Activated CD8-positive, alpha-beta memory T cell treated with anti-CD3 and anti-CD28 coated beads, Interleukin-2, amount 50 U/mL, for 48 hours (primary cell): ENCODE results near the gene RPS4Y2.
A peak's percentile ranks its signal among the peaks of the same experiment; 100 is the strongest.

Experiments
- DNase-seq: peaks from one replicate; pipeline ENCODE4 v3.0.0-alpha.2; 2020

Gene RPS4Y2

GRCh38 chrY:20755808-20756207, at the start of gene RPS4Y2:
Gene RPS4Y2 (plus strand): TSS chrY:20756108. CDS start chrY:20756164, 56 bp downstream.
- no peak for DNase-seq

DNA sequence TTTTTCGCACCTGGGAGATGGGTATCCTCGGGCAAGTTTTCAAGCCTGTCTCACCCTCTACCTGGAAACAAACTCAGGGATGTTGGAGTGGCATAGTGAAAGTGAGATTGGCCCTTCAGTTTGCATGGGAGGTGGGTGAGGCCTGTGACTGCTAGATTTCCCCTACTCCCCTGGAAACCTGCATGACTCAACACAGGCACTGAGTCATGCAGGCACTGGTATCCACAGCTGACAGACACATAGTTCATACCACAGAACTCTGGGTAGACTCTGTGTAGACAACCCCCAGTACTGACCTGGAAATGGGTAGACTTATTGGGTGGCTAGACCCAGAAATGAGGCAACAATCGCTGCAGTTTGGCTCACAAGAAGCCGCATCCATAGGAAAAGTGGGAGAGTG, 41.5 kb upstream of the RPS4Y2 start:
- DNase-seq: no peak

DNA sequence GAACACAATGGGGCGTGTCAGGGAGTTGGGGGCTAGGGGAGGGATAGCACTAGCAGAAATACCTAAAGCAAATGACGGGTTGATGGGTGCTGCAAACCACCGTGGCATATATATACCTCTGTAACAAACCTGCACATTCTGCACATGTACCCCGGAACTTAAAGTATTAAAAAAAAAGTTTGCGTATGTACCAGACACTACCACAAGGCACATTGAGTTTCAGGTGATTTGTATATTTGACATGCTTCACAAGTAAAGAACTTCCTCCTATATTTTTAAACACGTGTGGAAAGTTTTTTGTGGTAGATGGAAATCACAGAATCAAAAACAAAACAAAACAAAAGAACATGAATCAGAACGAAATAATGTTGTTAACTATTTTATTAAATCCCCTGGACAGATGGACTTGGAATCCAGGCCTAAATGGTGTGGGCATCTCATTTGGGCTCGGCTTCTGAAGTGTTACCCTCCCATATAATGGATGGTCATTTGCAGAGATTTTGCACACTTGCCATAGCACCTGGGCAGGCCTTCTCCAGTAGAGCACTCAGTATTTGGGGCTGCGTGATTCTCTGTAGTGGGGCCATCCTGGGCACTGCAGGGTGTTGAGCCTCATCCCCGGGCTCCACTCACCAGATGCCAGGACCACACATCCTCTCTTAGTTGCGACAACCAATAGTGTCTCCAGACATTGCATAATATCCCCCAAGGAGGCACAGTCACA, 29.6 kb upstream of the RPS4Y2 start:
- no peak for DNase-seq

- DNase-seq: no peak
Observed at GRCh38 chrY:20735200-20735599, 20.7 kb upstream of the RPS4Y2 start.

- DNase-seq: no peak
Observed at GRCh38 chrY:20739806-20740205, 16.1 kb upstream of the RPS4Y2 start.

GRCh38 chrY:20740609-20741008, 15.3 kb upstream of the RPS4Y2 start:
- DNase-seq: no peak

GRCh38 chrY:20745060-20745459, 10.8 kb upstream of the RPS4Y2 start:
- peak; percentile 52 for DNase-seq

DNA sequence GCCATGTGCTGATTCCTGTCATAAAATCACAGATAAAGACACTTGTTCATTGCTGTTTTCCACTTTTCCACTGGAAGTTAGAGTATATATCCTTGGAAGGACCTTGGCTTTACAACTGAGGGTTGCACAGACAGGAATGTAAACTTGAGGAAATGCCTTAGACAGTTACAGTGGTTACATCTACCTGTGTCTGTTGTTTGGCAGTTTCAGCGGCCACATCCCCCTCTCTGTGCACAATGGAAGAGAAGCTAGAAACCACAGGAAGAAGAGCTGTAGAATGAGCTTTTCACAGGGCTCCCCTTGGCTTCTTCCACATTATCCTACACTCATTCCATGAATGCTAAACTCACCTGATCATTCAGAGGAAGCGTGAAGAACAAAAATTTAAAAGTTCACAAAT, 9.0 kb upstream of the RPS4Y2 start:
- no peak for DNase-seq

DNA sequence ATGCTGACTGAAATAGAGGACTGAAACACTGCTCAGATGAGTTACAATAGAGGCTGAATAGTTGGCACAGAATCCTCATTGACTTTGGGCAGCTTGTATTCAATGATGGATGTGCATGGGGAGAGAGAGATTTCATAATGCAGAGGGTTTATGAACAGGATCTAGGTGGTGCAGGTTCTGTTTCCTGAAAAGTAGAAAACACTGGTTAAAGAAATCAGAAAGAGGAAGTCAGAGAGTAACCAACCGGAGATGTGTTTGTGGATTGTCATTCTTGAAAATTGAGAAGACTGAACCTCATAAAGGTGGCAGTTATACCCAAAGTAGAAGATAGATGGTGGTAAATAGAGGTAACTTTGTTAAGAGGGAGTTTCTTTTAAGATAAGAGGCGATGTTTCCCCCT, 8.0 kb downstream of the RPS4Y2 start:
- DNase-seq: no peak

DNA sequence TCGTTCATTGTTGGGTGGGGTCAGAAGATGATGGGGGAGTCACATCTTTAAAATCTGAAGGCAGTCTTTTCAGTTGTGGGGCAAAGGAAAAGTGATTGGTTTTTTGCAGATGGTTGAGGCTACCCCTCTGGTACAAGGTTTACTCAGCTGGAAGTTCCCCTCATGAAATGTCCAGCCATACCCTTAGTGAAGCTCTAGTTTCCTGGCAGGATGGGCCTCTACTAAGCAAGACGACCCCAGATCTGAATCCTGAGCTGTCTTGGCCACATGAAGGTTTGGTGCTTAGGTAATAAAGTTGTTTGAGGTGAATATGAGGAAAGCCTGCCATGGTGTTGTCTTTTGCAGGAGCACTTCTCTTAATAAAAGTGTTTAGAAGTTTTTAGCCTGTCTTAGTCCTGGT, 9.2 kb downstream of the RPS4Y2 start:
- DNase-seq: no peak

DNA sequence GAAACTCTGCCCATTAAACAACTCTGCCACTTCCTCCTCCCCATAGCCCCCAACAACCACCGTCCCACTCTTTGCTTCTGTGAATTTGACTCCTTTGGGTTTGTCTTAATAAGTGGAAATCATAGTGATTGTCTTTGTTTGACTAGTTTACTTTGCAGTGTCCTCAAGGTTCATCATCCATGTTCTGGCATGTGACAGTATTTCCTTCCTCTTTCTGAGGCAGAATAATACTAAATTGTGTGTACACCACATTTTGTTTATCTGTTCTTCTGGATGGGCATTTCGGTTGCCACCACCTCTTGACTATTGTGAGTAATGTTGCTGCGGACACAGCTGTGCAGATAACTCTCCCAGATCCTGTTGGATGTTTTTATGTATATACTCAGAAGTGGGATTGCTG, 14.8 kb downstream of the RPS4Y2 start:
- no peak for DNase-seq

DNA sequence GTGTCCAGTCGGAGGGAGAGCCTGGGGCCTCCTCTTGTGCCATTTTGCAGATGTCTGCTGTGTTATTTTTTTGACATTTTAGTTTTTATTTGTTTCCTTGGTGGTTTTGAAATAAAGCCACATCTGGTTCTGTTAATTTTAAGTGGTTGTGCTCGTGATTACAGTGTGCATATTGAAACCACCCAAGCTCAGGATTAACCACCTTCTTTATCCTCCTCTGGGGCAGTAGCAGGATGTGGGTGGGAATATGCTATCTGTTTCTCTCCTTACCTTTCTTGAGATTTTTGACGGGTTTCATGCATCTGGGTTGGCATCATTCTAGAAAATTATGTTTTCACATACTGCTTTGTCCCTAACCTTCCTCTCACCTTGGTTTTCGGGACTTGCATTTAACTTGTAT, 20.2 kb downstream of the RPS4Y2 start:
- no peak for DNase-seq

DNA sequence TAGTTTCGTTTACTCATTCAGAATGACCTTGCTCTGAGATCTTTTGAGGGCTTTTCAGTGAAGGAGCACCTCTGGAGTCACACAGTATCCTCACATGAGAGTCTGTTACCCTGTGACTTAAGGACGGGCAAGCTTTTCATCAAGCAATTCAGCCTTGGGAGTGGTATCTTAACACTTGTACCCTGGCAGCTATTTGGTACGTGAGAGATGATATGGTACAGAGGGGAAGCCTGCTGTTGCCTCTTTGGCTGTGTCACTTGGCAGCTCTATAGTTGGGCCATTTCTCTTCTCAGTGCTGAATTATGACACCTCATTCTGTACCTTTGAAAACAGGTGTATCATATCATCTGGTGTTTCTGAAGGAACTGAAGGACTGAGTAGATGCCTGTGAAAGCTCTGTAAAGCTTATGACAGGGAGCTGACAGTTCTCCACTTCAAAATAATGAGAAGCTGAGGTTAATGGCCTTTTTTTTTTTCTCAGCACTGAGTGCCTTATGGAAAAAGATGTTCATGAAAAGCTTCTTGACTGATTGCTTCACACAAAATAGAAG, 24.3 kb downstream of the RPS4Y2 start:
- no peak for DNase-seq

GRCh38 chrY:20780776-20781175, 24.9 kb downstream of the RPS4Y2 start:
- no peak for DNase-seq

DNA sequence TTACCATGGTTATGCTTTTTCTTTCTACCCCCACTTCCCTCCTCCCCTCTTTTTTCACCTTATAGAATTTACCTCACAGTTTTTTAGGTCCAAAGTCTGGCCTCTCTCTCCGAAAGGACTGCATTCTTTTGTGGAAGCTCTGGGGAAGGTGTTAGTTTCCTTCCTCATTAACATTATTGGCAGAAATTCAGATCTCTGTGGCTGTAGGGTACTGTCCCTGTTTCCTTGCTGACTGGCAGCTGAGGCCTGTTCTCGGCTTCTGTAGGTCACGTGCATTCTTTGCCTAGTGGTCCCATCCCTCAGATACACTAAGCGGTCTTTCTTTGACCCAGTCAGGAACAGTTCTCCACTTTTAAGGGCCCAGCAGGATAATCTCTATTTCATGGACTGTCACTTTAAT, 25.5 kb downstream of the RPS4Y2 start:
- DNase-seq: no peak

GRCh38 chrY:20784965-20785364, 29.1 kb downstream of the RPS4Y2 start:
- no peak for DNase-seq

DNA sequence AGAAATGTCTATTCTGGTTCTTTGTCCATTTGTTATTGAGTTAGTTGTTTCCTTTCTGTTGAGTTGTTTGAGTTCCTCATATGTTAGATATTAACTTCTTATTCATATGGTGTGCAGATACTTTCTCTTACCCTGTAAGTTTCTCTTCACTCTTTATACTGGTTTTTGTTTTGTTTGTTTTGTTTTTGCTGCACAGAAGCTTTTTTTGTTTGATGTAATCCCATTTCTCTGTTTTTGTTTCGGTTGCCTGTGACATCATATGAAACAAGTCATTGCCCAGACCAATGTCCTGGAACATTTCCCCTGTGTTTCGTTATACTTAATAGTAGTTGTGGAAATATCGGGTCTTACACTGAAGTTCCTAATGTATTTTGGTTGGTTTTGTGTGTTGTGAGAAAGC, 31.2 kb downstream of the RPS4Y2 start:
- DNase-seq: no peak

GRCh38 chrY:20798351-20799049, 42.6 kb downstream of the RPS4Y2 start:
- DNase-seq: peak; percentile 44

DNA sequence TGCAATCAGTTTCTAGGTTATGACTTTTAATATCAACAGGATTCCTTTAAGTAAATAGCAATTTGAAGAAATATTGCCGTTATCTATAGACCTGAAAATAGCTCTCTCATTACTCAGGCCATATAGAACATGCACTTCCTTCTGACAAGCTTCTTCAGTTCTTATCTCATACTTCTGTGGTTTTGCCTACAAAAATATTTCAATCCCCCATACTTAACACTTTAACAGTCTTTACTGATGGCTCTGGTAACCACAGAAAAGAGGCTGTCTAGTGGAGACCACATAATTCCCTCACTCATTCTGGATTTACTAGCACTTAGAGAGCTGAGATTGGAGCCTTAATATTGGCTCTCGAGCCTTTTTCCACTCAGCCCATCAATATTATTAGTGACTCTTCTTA, 46.8 kb downstream of the RPS4Y2 start:
- no peak for DNase-seq

GRCh38 chrY:20806243-20806642, 50.3 kb downstream of the RPS4Y2 start:
- DNase-seq: no peak

DNA sequence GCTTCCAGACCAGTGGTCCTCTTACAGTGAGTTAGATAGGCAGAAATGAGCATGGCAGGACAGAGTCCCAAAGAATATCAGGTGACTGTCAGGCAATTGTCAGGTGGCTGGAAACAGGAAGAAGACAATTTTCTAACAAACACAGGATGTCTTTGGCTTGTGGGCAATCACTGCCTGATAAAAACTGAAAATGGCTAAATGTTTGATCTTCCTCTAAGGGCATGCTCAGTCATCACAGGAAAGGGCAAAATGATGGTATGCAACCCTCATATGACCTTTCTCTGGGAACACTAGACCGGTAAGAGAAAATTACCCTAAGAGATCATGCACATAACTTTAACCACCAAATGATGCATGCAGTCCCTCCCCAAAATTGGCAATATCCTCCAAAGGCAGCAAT, 57.6 kb downstream of the RPS4Y2 start:
- DNase-seq: no peak

DNA sequence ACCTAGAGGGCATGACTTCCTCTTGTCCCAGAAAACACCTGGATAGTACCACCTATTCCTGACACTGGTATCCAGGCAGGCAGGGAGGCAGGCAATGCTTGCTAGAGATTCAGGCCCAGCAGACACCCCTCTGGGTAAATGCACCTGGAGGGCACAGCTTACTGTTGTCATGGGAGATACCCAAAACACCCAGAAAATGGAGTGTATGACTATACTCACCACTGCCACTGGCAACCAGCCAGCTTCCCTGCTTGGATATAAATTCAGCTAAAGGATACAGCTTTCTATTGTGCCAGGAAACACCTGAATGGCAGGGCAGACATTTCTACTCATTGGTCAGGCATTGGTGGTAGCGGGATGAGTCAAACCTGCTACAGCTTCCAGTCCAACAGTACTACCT, 58.9 kb downstream of the RPS4Y2 start:
- no peak for DNase-seq

DNA sequence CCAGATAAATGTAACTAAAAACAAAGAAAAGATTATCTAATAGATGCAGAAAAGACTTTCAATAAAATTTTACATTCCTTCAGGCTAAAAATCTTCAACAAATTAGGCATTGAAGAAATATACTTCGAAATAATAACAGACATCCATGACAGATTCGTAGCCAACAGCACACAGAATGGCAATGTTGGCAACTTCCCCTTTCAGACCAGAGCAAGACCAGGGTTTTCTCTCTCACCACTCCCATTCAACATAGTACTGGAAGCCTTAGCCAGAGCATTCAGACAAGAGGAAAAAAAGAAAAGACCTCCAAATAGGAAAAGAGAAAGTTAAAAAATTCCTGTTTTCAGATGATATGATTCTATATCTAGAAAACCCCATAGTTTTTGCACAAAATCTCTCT, 61.2 kb downstream of the RPS4Y2 start:
- DNase-seq: no peak
